Measurements from ENCODE around the gene MYCBP2.

GRCh38 chr13:77290342-77290741 is 36.6 kb downstream of the MYCBP2 start:
- TF ChIP-seq JUND (IDR thresholded peaks at IDR 0.05): no peak
- TF ChIP-seq CTCF (IDR thresholded peaks at IDR 0.05; ENCODE audit: low read depth, low read length, missing input control): no peak
- TF ChIP-seq YY1 (IDR thresholded peaks at IDR 0.05): no peak
- TF ChIP-seq SP1 (IDR thresholded peaks at IDR 0.05): no peak
- no peak for TF ChIP-seq REST (IDR thresholded peaks at IDR 0.05)
- TF ChIP-seq, protein P1, sequence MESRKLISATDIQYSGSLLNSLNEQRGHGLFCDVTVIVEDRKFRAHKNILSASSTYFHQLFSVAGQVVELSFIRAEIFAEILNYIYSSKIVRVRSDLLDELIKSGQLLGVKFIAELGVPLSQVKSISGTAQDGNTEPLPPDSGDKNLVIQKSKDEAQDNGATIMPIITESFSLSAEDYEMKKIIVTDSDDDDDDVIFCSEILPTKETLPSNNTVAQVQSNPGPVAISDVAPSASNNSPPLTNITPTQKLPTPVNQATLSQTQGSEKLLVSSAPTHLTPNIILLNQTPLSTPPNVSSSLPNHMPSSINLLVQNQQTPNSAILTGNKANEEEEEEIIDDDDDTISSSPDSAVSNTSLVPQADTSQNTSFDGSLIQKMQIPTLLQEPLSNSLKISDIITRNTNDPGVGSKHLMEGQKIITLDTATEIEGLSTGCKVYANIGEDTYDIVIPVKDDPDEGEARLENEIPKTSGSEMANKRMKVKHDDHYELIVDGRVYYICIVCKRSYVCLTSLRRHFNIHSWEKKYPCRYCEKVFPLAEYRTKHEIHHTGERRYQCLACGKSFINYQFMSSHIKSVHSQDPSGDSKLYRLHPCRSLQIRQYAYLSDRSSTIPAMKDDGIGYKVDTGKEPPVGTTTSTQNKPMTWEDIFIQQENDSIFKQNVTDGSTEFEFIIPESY (IDR thresholded peaks at IDR 0.05): no peak
- no peak for TF ChIP-seq RXRA (IDR thresholded peaks at IDR 0.05)
- no peak for TF ChIP-seq GABPA (IDR thresholded peaks at IDR 0.05 in 1 of 2, conservative IDR thresholded peaks at IDR 0.05 in 1 of 2)
- no peak for TF ChIP-seq TAF1 (conservative IDR thresholded peaks at IDR 0.05)

Measured in liver (tissue), 3 donors.